ENCODE results near the gene CEBPA.

DNA sequence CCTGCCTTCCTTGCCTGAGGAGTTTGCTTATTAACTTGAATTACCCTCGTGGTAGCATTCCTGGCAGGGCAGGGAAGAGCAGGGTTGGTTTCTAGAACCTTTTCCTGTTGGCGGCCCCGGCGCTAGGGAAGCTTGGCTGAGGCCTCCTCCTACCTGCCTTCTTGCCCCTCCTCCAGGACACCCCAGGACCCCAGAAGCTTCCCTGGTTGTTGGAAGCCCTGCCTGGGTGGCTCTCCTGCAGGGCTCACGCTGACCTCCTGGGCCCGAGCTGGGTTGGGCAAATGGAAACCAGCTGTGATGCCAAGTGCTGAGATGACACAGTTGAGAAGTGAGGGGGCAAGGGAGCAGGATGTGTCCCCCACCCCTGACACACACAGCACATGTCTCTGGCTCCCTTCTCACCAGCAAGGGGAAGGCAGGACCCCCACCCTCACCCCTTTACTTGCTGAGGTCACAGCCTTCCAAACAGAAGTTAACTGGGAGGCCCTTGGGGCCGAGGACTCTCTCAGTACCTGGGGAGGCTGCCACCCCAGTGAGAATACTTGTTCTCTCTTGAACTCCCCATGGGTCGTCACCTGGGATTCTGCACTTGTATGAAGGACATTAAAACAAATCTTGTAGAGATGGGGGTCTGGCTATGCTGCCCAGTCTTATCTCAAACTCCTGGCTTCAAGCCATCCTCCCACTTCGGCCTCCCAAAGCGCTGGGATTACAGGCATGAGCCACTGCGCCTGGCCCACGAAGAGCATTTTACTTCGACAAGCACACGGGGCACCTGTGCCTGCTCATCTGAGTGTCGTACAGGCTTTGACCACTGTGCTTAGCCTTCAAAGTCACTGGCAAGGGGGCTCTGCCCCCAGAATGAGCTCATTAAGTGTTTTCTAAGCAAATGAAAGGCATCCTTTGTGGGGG, 10.5 kb downstream of the CEBPA start:
- TF ChIP-seq, protein P1, sequence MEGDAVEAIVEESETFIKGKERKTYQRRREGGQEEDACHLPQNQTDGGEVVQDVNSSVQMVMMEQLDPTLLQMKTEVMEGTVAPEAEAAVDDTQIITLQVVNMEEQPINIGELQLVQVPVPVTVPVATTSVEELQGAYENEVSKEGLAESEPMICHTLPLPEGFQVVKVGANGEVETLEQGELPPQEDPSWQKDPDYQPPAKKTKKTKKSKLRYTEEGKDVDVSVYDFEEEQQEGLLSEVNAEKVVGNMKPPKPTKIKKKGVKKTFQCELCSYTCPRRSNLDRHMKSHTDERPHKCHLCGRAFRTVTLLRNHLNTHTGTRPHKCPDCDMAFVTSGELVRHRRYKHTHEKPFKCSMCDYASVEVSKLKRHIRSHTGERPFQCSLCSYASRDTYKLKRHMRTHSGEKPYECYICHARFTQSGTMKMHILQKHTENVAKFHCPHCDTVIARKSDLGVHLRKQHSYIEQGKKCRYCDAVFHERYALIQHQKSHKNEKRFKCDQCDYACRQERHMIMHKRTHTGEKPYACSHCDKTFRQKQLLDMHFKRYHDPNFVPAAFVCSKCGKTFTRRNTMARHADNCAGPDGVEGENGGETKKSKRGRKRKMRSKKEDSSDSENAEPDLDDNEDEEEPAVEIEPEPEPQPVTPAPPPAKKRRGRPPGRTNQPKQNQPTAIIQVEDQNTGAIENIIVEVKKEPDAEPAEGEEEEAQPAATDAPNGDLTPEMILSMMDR (conservative IDR thresholded peaks at IDR 0.05; ENCODE audit: low read length): no peak
- no peak for TF ChIP-seq EZH2phosphoT487 (IDR thresholded peaks at IDR 0.05; ENCODE audit: borderline replicate concordance, low read depth, low read length)

Data from OCI-LY7 (cell line).